OCI-LY1 (cell line): ENCODE results near the gene NFAT5.

Source experiments
- H2AFZ ChIP-seq: fragments of 200-600 bp; sonication (generic), shearing (Covaris generic); 2 replicates; pipeline ENCODE4 v1.6.0; 2014; ENCODE audit warnings: antibody characterized with exemption, mild to moderate bottlenecking, low read length
- H3F3A ChIP-seq: fragments of 200-600 bp; sonication (generic), shearing (Covaris generic); 2 replicates; pipeline ENCODE4 v1.6.0; 2014; ENCODE audit warnings: mild to moderate bottlenecking, antibody characterized with exemption, low read length, moderate library complexity; ENCODE audit not compliant: insufficient read depth
- H3K27ac ChIP-seq: fragments of 200-600 bp; sonication (generic); 2 replicates; pipeline ENCODE4 v1.5.1; 2014; ENCODE audit warnings: low read length, mixed run types, mild to moderate bottlenecking, low read depth; ENCODE audit not compliant: poor library complexity, severe bottlenecking
- H3K27me3 ChIP-seq: fragments of 200-600 bp; sonication (generic); 2 replicates; pipeline ENCODE4 v1.6.0; 2014; ENCODE audit warnings: antibody characterized with exemption, mild to moderate bottlenecking, low read length, moderate library complexity; ENCODE audit not compliant: insufficient read depth
- H3K36me3 ChIP-seq: fragments of 200-600 bp; sonication (generic); 2 replicates; pipeline ENCODE4 v1.6.1; 2014; ENCODE audit warnings: mild to moderate bottlenecking, antibody characterized with exemption, low read length, moderate library complexity, mixed read lengths; ENCODE audit not compliant: insufficient read depth
- H3K4me1 ChIP-seq: fragments of 200-600 bp; sonication (generic); 2 replicates; pipeline ENCODE4 v1.5.1; 2014; ENCODE audit warnings: mild to moderate bottlenecking, low read length, moderate library complexity; ENCODE audit not compliant: insufficient read depth, severe bottlenecking
- H3K4me2 ChIP-seq: fragments of 200-600 bp; sonication (generic), shearing (Covaris generic); 2 replicates; pipeline ENCODE4 v1.6.1; 2014; ENCODE audit warnings: low read length
- H3K4me3 ChIP-seq: fragments of 200-600 bp; sonication (generic); 2 replicates; pipeline ENCODE4 v1.5.1; 2014; ENCODE audit warnings: low read length, low read depth, mild to moderate bottlenecking, mixed read lengths; ENCODE audit not compliant: poor library complexity, severe bottlenecking
- H3K79me2 ChIP-seq: fragments of 200-600 bp; shearing (Covaris generic); 2 replicates; pipeline ENCODE4 v1.6.1; 2016; ENCODE audit warnings: mixed run types, low read length, mixed read lengths; ENCODE audit not compliant: insufficient read depth
- H3K9ac ChIP-seq: fragments of 200-600 bp; sonication (generic), shearing (Covaris generic); 2 replicates; pipeline ENCODE4 v1.6.1; 2014; ENCODE audit warnings: mild to moderate bottlenecking, low read length, mixed read lengths
- H3K9me2 ChIP-seq: fragments of 200-600 bp; sonication (generic), shearing (Covaris generic); 2 replicates; pipeline ENCODE4 v1.6.1; 2014; ENCODE audit warnings: low read depth, mild to moderate bottlenecking, low read length, mixed read lengths
- H3K9me3 ChIP-seq: fragments of 200-600 bp; shearing (Covaris generic); 2 replicates; pipeline ENCODE4 v1.6.1; 2014; ENCODE audit warnings: low read length, mixed read lengths
- H4K20me1 ChIP-seq: fragments of 200-600 bp; sonication (generic), shearing (Covaris generic); 2 replicates; pipeline ENCODE4 v1.6.0; 2016; ENCODE audit warnings: mild to moderate bottlenecking, low read length; ENCODE audit not compliant: insufficient read depth
- EZH2 ChIP-seq: fragments of 200-600 bp; sonication (generic), shearing (Covaris generic); IDR thresholded peaks from 2 replicates; pipeline ENCODE4 v1.8.0; 2017; ENCODE audit warnings: borderline replicate concordance, mixed run types, mild to moderate bottlenecking, antibody characterized with exemption, low read length, moderate library complexity, mixed read lengths
- TF ChIP-seq, protein P1 (sequence below): fragments of 200-600 bp; sonication (generic), shearing (Covaris generic); IDR thresholded peaks from 2 replicates; pipeline ENCODE4 v1.5.1; 2017; ENCODE audit warnings: mild to moderate bottlenecking, antibody characterized with exemption, low read length, moderate library complexity, mixed read lengths

NFAT5 gene

DNA sequence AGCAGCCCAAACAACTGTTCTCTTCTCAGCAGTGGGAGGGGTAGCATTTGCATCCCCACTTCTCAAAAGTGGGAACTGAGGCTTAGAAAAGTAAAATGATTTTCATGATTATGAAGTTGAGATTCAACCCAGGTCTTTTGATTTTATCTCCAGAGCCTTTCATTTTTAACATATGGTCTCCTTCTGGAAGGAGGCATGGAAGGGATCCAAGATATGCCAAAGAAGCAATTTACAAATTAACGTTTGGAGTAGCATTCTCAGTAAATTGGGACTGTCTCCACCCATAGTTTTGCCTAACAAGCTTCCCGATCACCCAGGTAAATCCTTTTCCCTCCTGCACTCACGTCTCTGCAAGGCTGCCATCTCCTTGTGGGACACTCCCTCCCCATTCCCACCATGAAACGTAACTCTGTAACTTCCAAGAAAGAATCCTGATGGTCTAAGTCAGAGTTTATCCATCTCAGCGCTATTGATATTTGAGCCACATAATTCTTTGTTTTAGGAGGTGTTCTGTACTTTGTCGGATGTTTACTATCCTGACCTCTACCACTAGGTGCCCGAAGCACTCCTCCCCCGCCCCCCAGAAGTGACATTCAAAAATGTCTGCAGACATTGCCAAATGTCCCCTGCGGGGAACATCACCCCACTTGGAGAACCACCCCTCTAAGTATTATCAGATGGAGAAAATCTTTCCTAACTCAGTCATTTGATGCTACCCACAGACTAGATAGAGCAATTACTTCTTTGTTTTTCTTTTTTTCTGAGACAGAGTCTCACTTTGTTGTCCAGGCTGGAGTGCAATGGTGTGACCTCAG, 32.9 kb upstream of the NFAT5 start:
- no peaks in the 10 kb centered on the region for H3K9me2 ChIP-seq
- TF ChIP-seq, protein P1, sequence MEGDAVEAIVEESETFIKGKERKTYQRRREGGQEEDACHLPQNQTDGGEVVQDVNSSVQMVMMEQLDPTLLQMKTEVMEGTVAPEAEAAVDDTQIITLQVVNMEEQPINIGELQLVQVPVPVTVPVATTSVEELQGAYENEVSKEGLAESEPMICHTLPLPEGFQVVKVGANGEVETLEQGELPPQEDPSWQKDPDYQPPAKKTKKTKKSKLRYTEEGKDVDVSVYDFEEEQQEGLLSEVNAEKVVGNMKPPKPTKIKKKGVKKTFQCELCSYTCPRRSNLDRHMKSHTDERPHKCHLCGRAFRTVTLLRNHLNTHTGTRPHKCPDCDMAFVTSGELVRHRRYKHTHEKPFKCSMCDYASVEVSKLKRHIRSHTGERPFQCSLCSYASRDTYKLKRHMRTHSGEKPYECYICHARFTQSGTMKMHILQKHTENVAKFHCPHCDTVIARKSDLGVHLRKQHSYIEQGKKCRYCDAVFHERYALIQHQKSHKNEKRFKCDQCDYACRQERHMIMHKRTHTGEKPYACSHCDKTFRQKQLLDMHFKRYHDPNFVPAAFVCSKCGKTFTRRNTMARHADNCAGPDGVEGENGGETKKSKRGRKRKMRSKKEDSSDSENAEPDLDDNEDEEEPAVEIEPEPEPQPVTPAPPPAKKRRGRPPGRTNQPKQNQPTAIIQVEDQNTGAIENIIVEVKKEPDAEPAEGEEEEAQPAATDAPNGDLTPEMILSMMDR: no peak
- no peak for TF ChIP-seq EZH2
- H3K36me3 ChIP-seq: no peaks in the 10 kb centered on the region
- H3F3A ChIP-seq: no peaks in the 10 kb centered on the region
- no peaks in the 10 kb centered on the region for H3K79me2 ChIP-seq
- H3K9me3 ChIP-seq: no peaks in the 10 kb centered on the region
- H3K27ac ChIP-seq: no peak overlapping the region
- no peaks in the 10 kb centered on the region for H3K27me3 ChIP-seq
- no peak overlapping the region for H3K4me3 ChIP-seq
- no peak overlapping the region for H3K4me2 ChIP-seq
- H4K20me1 ChIP-seq: no peaks in the 10 kb centered on the region
- H3K4me1 ChIP-seq: peaks cover 6% of the 10 kb centered on the region
- no peak overlapping the region for H3K9ac ChIP-seq
- no peak overlapping the region for H2AFZ ChIP-seq

DNA sequence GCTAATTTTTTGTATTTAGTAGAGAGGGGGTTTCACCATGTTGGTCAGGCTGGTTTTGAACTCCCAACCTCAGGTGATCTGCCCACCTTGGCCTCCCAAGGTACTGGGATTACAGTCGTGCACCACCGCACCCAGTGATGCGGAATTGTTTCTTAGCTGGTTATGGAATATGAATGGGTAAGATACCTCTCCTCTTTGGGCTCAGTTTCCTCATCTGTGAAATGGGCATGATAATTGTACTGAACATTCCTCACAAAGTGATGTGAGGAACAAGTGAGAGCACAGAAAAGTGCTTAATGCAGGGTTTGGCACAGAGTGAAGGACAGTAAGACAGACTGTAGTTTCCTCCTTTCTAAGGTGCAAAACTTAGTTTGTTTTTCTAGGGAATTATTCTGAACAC, 31.0 kb upstream of the NFAT5 start:
- H3K27me3 ChIP-seq: no peaks in the 10 kb centered on the region
- no peaks in the 10 kb centered on the region for H4K20me1 ChIP-seq
- no peak overlapping the region for H3K27ac ChIP-seq
- no peaks in the 10 kb centered on the region for H3K9me2 ChIP-seq
- TF ChIP-seq EZH2: no peak
- TF ChIP-seq, protein P1: no peak
- no peaks in the 10 kb centered on the region for H3K79me2 ChIP-seq
- no peak overlapping the region for H3K4me3 ChIP-seq
- no peak overlapping the region for H3K9ac ChIP-seq
- no peak overlapping the region for H2AFZ ChIP-seq
- peaks cover 6% of the 10 kb centered on the region for H3K4me1 ChIP-seq
- H3F3A ChIP-seq: no peaks in the 10 kb centered on the region
- no peaks in the 10 kb centered on the region for H3K9me3 ChIP-seq
- H3K36me3 ChIP-seq: no peaks in the 10 kb centered on the region
- no peak overlapping the region for H3K4me2 ChIP-seq

DNA sequence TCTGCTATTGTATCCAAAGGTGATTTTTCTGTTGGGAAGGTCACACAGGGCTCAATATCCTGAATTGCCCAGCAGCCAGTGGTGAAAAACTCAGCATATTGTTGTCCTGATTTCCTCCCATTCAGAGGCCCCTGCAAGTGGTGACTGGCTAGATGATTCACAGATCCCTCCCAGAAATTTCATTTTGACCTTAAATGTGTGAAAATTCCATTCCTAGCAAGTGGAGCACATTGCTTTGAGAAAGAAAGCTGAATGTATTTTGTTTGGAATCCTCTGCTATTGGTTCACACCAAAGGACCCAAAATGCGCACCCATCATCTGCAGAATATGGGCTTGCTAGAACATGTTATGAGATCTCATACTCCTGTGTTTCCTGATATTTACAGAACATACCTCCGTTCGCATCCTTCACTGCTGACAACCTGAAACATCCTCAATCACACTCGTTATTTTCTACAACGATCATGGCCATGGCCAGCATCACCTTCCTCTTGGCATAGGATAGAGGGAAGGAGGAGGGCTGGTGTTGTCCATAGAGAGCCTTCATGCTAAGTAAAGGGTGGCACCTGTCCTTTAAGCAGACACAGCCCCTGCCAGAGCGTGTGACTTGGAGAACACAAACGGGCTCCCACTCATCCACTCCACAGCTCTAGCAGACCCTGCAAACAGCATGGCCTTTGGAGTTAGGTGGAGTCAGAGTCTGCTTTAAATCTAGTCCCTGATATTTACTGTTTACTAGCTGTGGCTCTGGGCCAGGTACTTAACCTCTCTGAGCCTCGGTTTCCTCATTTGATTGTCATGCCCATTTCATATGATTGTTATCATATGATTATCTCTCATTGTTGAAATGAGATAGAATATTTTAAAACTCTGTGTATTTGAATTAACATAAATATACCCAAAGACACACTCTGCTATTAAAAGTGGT, 30.4 kb upstream of the NFAT5 start:
- no peak overlapping the region for H2AFZ ChIP-seq
- no peak overlapping the region for H3K4me2 ChIP-seq
- H3K27ac ChIP-seq: no peak overlapping the region

More for the DNA sequence above, 30.4 kb upstream of the NFAT5 start:
- Histone ChIP-seq H3K79me2 (no peaks in the 10 kb centered on the region), H3K9me3 (no peaks in the 10 kb centered on the region), H3K27me3 (no peaks in the 10 kb centered on the region), H3K9me2 (no peaks in the 10 kb centered on the region), H4K20me1 (no peaks in the 10 kb centered on the region), H3K4me3 (no peak overlapping the region), H3K4me1 (peaks cover 5% of the 10 kb centered on the region), H3K9ac (no peak overlapping the region), H3K36me3 (no peaks in the 10 kb centered on the region), H3F3A (no peaks in the 10 kb centered on the region)
- TF ChIP-seq, protein P1: no peak
- no peak for TF ChIP-seq EZH2
